PC-9 (cell line): ENCODE measurements around the gene RNU1-1. TPM values are rescaled to one million over a fixed set of nuclear protein-coding genes. Genes with fewer than 3 reads are reported as not detected.
"Not testable (repeated sequence)": the region's sequence is repeated elsewhere in the genome, so short reads cannot be mapped to it uniquely, and the experiment has no call there.

Experiments used
- BruUV-seq: library from RNA; stranded (reverse); fragments of 400-500 nt; replicated peaks from 2 replicates; lab custom pipeline; 2021; lab: Mats Ljungman, UMichigan
- CTCF ChIA-PET: fragments of 300-600 bp; sonication (Branson Sonifier 250); formaldehyde crosslinking; loops from one replicate; lab custom pipeline; 2022; ENCODE audit warnings: antibody characterized with exemption; lab: Charles Lee
- POLR2A ChIA-PET: fragments of 300-600 bp; sonication (Branson Sonifier 250); formaldehyde crosslinking; loops from one replicate; lab custom pipeline; 2022; ENCODE audit warnings: antibody characterized with exemption; ENCODE audit not compliant: unreplicated experiment; lab: Charles Lee
- DNase-seq, 2 experiments: peaks; one replicate each; pipeline versions ENCODE4 v3.0.0 to v3.0.0-alpha.2; 2015 to 2022; ENCODE audit warnings: mixed read lengths in 1 of 2
- H2AFZ ChIP-seq: fragments of 200-600 bp; sonication (generic); 2 replicates; pipeline ENCODE4 v1.8.1; 2017; ENCODE audit warnings: antibody characterized with exemption
- H3F3A ChIP-seq: fragments of 200-600 bp; sonication (generic); 2 replicates; pipeline ENCODE4 v1.8.1; 2017; ENCODE audit warnings: antibody characterized with exemption, mild to moderate bottlenecking, low read depth; ENCODE audit not compliant: insufficient read depth
- H3K27ac ChIP-seq: fragments of 200-600 bp; sonication (generic); 2 replicates; pipeline ENCODE4 v1.6.1; 2016; ENCODE audit warnings: mixed run types
- H3K27me3 ChIP-seq: fragments of 200-600 bp; sonication (generic); 2 replicates; pipeline ENCODE4 v1.6.1; 2016; ENCODE audit warnings: low read depth, mixed run types; ENCODE audit not compliant: insufficient read depth
- H3K36me3 ChIP-seq: fragments of 200-600 bp; sonication (generic); 2 replicates; pipeline ENCODE4 v1.6.1; 2016; ENCODE audit warnings: low read depth, mixed run types
- H3K4me1 ChIP-seq: fragments of 200-600 bp; sonication (generic); replicated peaks from 2 replicates; pipeline ENCODE4 v1.6.1; 2016; ENCODE audit warnings: mixed run types; ENCODE audit not compliant: insufficient read depth
- H3K4me2 ChIP-seq: fragments of 200-600 bp; sonication (generic); 2 replicates; pipeline ENCODE4 v1.6.1; 2017; ENCODE audit warnings: mixed run types
- H3K4me3 ChIP-seq: fragments of 200-600 bp; sonication (generic); 2 replicates; pipeline ENCODE4 v1.6.1; 2016; ENCODE audit warnings: mixed run types
- H3K79me2 ChIP-seq: fragments of 200-600 bp; sonication (generic); 2 replicates; pipeline ENCODE4 v1.6.1; 2017; ENCODE audit warnings: low read depth, mixed run types
- H3K9me2 ChIP-seq: fragments of 200-600 bp; sonication (generic); 2 replicates; pipeline ENCODE4 v1.8.1; 2017; ENCODE audit warnings: mild to moderate bottlenecking; ENCODE audit not compliant: insufficient read depth
- H3K9me3 ChIP-seq: fragments of 200-600 bp; sonication (generic); 2 replicates; pipeline ENCODE4 v1.8.1; 2016; ENCODE audit warnings: low read depth; ENCODE audit not compliant: insufficient read depth
- H4K20me1 ChIP-seq: fragments of 200-600 bp; sonication (generic); 2 replicates; pipeline ENCODE4 v1.8.1; 2017; ENCODE audit not compliant: insufficient read depth
- CTCF ChIP-seq: fragments of 200-600 bp; sonication (generic); conservative IDR thresholded peaks from 2 replicates; pipeline ENCODE4 v1.6.1; 2017; ENCODE audit warnings: mixed run types, antibody characterized with exemption, mild to moderate bottlenecking, moderate library complexity
- EZH2 ChIP-seq: fragments of 200-600 bp; sonication (generic); IDR thresholded peaks from 2 replicates; pipeline ENCODE4 v1.8.0; 2017; ENCODE audit warnings: antibody characterized with exemption, low read depth
- intact Hi-C: fragments of 100-400 bp; cut with micrococcal nuclease; formaldehyde crosslinking; loops from one replicate; pipeline ENCODE4 v1.10.0; 2022; ENCODE audit not compliant: unreplicated experiment
- total RNA-seq: library from RNA; stranded (reverse); gene quantifications from 2 replicates; pipeline ENCODE4 v1.2.3, GENCODE V29; 2021

The RNU1-1 gene
- total RNA-seq, 1 experiment from 2014 or later: 1,333 TPM

- H3K4me2 ChIP-seq, H3K27me3 ChIP-seq, H3K4me1 ChIP-seq, CTCF ChIA-PET, H3K36me3 ChIP-seq, H3K9me2 ChIP-seq, H3K27ac ChIP-seq, POLR2A ChIA-PET, DNase-seq, H4K20me1 ChIP-seq, H3F3A ChIP-seq, intact Hi-C loops, H2AFZ ChIP-seq, H3K9me3 ChIP-seq, H3K4me3 ChIP-seq, H3K79me2 ChIP-seq, BruUV-seq: not testable (repeated sequence)
These were observed 7.6 kb upstream of the RNU1-1 start for GRCh38 chr1:16521679-16522078.

GRCh38 chr1:16521288-16521583, 7.2 kb upstream of the RNU1-1 start:
- intact Hi-C loops: no loop called here
- H3K27ac ChIP-seq: no peak overlapping the region
- POLR2A ChIA-PET: no interaction called here
- no peak overlapping the region for H3K4me3 ChIP-seq
- peaks cover 5% of the 10 kb centered on the region for H3K4me1 ChIP-seq
- H3K4me2 ChIP-seq: no peak overlapping the region
- no peaks in the 10 kb centered on the region for H3K9me2 ChIP-seq
- no peaks in the 10 kb centered on the region for H3F3A ChIP-seq
- CTCF ChIA-PET: no interaction called here
- no peak for DNase-seq
- BruUV-seq: no TSS peak
- H4K20me1 ChIP-seq: no peaks in the 10 kb centered on the region
- H3K27me3 ChIP-seq: 0 out of 2 replicates have a peak, but pooled peaks cover 4% of the 10 kb centered on the region
- no peak for TF ChIP-seq EZH2
- TF ChIP-seq CTCF: no peak
- no peaks in the 10 kb centered on the region for H3K79me2 ChIP-seq
- no peaks in the 10 kb centered on the region for H3K36me3 ChIP-seq
- no peak overlapping the region for H2AFZ ChIP-seq
- H3K9me3 ChIP-seq: no peaks in the 10 kb centered on the region

GRCh38 chr1:16520435-16521287, 6.6 kb upstream of the RNU1-1 start:
- H3F3A ChIP-seq, H3K27ac ChIP-seq, H3K9me2 ChIP-seq, H3K4me1 ChIP-seq, H3K4me3 ChIP-seq, H3K79me2 ChIP-seq, BruUV-seq, CTCF ChIA-PET, H2AFZ ChIP-seq, H3K4me2 ChIP-seq, H3K36me3 ChIP-seq, H3K27me3 ChIP-seq, intact Hi-C loops, POLR2A ChIA-PET, H4K20me1 ChIP-seq, DNase-seq, H3K9me3 ChIP-seq: not testable (repeated sequence)

GRCh38 chr1:16519255-16519951, 5.3 kb upstream of the RNU1-1 start:
- H3K4me3 ChIP-seq, H3K9me2 ChIP-seq, POLR2A ChIA-PET, H3K4me1 ChIP-seq, CTCF ChIA-PET, H3K27ac ChIP-seq, H3K36me3 ChIP-seq, H2AFZ ChIP-seq, H4K20me1 ChIP-seq, H3F3A ChIP-seq, BruUV-seq, H3K79me2 ChIP-seq, intact Hi-C loops, H3K4me2 ChIP-seq, H3K27me3 ChIP-seq, DNase-seq, H3K9me3 ChIP-seq: not testable (repeated sequence)

GRCh38 chr1:16518913-16519254, 4.8 kb upstream of the RNU1-1 start:
- POLR2A ChIA-PET, H3K36me3 ChIP-seq, H3K9me2 ChIP-seq, H3K4me3 ChIP-seq, intact Hi-C loops, CTCF ChIA-PET, H3K4me1 ChIP-seq, H3F3A ChIP-seq, H3K27me3 ChIP-seq, H3K27ac ChIP-seq, BruUV-seq, H3K9me3 ChIP-seq, H4K20me1 ChIP-seq, H3K79me2 ChIP-seq, DNase-seq, H3K4me2 ChIP-seq, H2AFZ ChIP-seq: not testable (repeated sequence)

GRCh38 chr1:16516694-16517410, 2.8 kb upstream of the RNU1-1 start:
- H3K27me3 ChIP-seq, DNase-seq, H3K4me1 ChIP-seq, H3K27ac ChIP-seq, H3K9me2 ChIP-seq, H4K20me1 ChIP-seq, H3K4me3 ChIP-seq, H3K4me2 ChIP-seq, CTCF ChIA-PET, BruUV-seq, H3K79me2 ChIP-seq, intact Hi-C loops, H2AFZ ChIP-seq, POLR2A ChIA-PET, H3K36me3 ChIP-seq, H3K9me3 ChIP-seq, H3F3A ChIP-seq: not testable (repeated sequence)
